ENCODE data around the gene GLI3. TPM values are rescaled to one million over a fixed set of nuclear protein-coding genes. Genes with fewer than 3 reads are reported as not detected.

The GLI3 gene
- total and polyA plus RNA-seq, 2 donors (not counting 1 experiment from before 2014, with no cell fraction given), result 6.4 to 6.5 TPM

DNA sequence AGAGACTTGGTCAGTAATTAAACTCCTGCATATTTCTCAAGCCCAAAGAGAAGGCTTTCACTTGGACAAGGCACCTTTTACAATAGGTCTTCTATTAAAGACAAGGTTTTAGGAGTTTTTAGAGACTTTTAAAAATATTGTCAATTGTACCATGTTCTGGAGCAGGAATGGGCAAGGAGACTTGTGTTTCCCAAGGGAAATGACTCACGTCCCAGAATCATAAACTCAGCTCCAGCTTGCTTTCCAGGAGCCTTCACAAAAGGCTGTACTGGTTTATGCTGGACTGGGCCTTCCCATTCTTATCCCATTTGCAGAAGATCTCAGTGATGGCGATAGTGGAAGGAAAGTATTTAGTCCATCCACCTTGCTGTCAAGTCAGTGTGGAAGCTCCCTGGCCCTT lies 7.8 kb upstream of the GLI3 start:
- Histone ChIP-seq H3K9me3 (ENCODE audit: control insufficient read depth, insufficient read depth, low read depth, low read length) (no peaks in the 10 kb centered on the region), H3K27me3 (ENCODE audit: control insufficient read depth, insufficient read depth, low read length) (no peaks in the 10 kb centered on the region), H3K36me3 (ENCODE audit: control insufficient read depth, insufficient read depth, low read length) (no peaks in the 10 kb centered on the region), H2AFZ (ENCODE audit: low read length) (no peak overlapping the region), H4K20me1 (ENCODE audit: control insufficient read depth, extremely low read depth, insufficient read depth, low read length) (no peaks in the 10 kb centered on the region), H3K4me2 (ENCODE audit: extremely low read depth, insufficient read depth, low read length) (no peak overlapping the region), H3K79me2 (ENCODE audit: control insufficient read depth, insufficient read depth, low read length) (no peaks in the 10 kb centered on the region), H3K4me3 (replicated peaks in 1 of 4; ENCODE audit: control extremely low read depth in 1 of 4, insufficient read depth in 1 of 4, low read depth in 3 of 4, low read length in 4 of 4) (no peak overlapping the region), H3K27ac (ENCODE audit: insufficient read depth, low read length) (no peak overlapping the region), H3K4me1 (ENCODE audit: control insufficient read depth, extremely low read depth, insufficient read depth, low read length) (peaks cover 7% of the 10 kb centered on the region), H3K9ac (ENCODE audit: insufficient read depth, low read length) (no peak overlapping the region)
- DNase-seq (ENCODE audit: low read depth in 2 of 2), result peak; percentile 74 to 84
- TF ChIP-seq EZH2 (IDR thresholded peaks at IDR 0.05; ENCODE audit: low read length, missing control alignments) (no peak), CTCF (conservative IDR thresholded peaks at IDR 0.05 in 1 of 2, IDR thresholded peaks at IDR 0.05 in 1 of 2; ENCODE audit: low read depth in 1 of 2, low read length in 2 of 2) (no peak)

DNA sequence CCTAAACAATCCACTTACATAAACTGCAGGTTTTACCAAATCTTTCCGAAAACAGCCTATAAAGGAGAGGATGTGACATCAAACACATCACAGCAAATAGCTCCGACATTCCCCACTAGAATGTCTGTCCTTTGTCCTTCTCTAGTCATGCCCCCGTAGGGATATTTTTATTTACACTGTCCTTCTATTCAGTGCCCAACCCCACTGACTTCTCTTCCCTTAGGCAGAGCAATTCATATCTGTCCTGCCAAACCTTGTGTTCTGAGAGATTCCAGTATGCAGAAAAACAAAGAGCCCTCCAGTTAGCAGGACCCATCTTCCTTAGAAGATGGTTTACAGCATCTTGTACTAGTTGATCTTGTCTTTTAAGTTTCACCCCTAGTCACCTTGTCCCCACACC lies 5.4 kb upstream of the GLI3 start:
- no peaks in the 10 kb centered on the region for H3K79me2 ChIP-seq (ENCODE audit: control insufficient read depth, insufficient read depth, low read length)
- H3K9me3 ChIP-seq (ENCODE audit: control insufficient read depth, insufficient read depth, low read depth, low read length), result no peaks in the 10 kb centered on the region
- TF ChIP-seq CTCF (conservative IDR thresholded peaks at IDR 0.05 in 1 of 2, IDR thresholded peaks at IDR 0.05 in 1 of 2; ENCODE audit: low read depth in 1 of 2, low read length in 2 of 2) (no peak), EZH2 (IDR thresholded peaks at IDR 0.05; ENCODE audit: low read length, missing control alignments) (no peak)
- no peak overlapping the region for H2AFZ ChIP-seq (ENCODE audit: low read length)
- no peak overlapping the region for H3K9ac ChIP-seq (ENCODE audit: insufficient read depth, low read length)
- no peaks in the 10 kb centered on the region for H3K27me3 ChIP-seq (ENCODE audit: control insufficient read depth, insufficient read depth, low read length)
- H3K27ac ChIP-seq (ENCODE audit: insufficient read depth, low read length), result no peak overlapping the region
- no peaks in the 10 kb centered on the region for H4K20me1 ChIP-seq (ENCODE audit: control insufficient read depth, extremely low read depth, insufficient read depth, low read length)
- no peaks in the 10 kb centered on the region for H3K36me3 ChIP-seq (ENCODE audit: control insufficient read depth, insufficient read depth, low read length)
- peaks cover 13% of the 10 kb centered on the region for H3K4me1 ChIP-seq (ENCODE audit: control insufficient read depth, extremely low read depth, insufficient read depth, low read length)
- no peak overlapping the region for H3K4me3 ChIP-seq (replicated peaks in 1 of 4; ENCODE audit: control extremely low read depth in 1 of 4, insufficient read depth in 1 of 4, low read depth in 3 of 4, low read length in 4 of 4)
- no peak overlapping the region for H3K4me2 ChIP-seq (ENCODE audit: extremely low read depth, insufficient read depth, low read length)
- DNase-seq (ENCODE audit: low read depth in 2 of 2), result no peak

DNA sequence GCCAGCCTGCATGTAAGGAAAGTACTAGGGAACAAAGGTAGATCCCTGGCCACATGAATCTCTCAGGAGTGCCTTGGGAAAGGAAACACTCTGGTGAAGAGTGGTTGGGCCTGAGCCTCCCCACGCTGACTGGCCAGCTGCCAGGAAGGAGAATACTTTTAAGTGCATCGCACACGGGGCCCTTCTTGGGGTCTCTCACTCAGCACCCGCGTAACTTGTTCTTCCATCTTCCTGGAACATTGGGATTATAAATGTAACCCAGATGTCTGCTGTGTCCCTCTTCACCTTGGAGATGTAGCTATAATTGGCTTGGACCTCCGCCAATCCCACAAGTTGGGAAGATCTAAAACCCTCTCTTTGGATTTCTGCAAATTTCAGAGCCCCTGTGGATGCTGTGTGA lies 4.4 kb upstream of the GLI3 start:
- TF ChIP-seq EZH2 (IDR thresholded peaks at IDR 0.05; ENCODE audit: low read length, missing control alignments) (no peak), CTCF (conservative IDR thresholded peaks at IDR 0.05 in 1 of 2, IDR thresholded peaks at IDR 0.05 in 1 of 2; ENCODE audit: low read depth in 1 of 2, low read length in 2 of 2) (no peak)
- Histone ChIP-seq H3K9ac (ENCODE audit: insufficient read depth, low read length) (no peak overlapping the region), H2AFZ (ENCODE audit: low read length) (no peak overlapping the region)

More for the DNA sequence above, 4.4 kb upstream of the GLI3 start:
- Histone ChIP-seq H3K27ac (ENCODE audit: insufficient read depth, low read length) (no peak overlapping the region), H3K36me3 (ENCODE audit: control insufficient read depth, insufficient read depth, low read length) (no peaks in the 10 kb centered on the region), H3K4me1 (ENCODE audit: control insufficient read depth, extremely low read depth, insufficient read depth, low read length) (peaks cover 13% of the 10 kb centered on the region), H3K79me2 (ENCODE audit: control insufficient read depth, insufficient read depth, low read length) (no peaks in the 10 kb centered on the region), H3K27me3 (ENCODE audit: control insufficient read depth, insufficient read depth, low read length) (no peaks in the 10 kb centered on the region), H4K20me1 (ENCODE audit: control insufficient read depth, extremely low read depth, insufficient read depth, low read length) (no peaks in the 10 kb centered on the region), H3K9me3 (ENCODE audit: control insufficient read depth, insufficient read depth, low read depth, low read length) (no peaks in the 10 kb centered on the region), H3K4me2 (ENCODE audit: extremely low read depth, insufficient read depth, low read length) (no peak overlapping the region), H3K4me3 (replicated peaks in 1 of 4; ENCODE audit: control extremely low read depth in 1 of 4, insufficient read depth in 1 of 4, low read depth in 3 of 4, low read length in 4 of 4) (no peak overlapping the region)
- DNase-seq (ENCODE audit: low read depth in 2 of 2), result no peak

All from fibroblast of lung (primary cell).